GM18502 (cell line): ENCODE results near the gene ZNF30.
"Not testable (repeated sequence)": the region's sequence is repeated elsewhere in the genome, so short reads cannot be mapped to it uniquely, and the experiment has no call there.

Source experiments
- ATAC-seq: cut with Tn5 transposase; IDR thresholded peaks from one replicate; pipeline ENCODE4 v1.9.1; 2021; ENCODE audit warnings: mild to moderate bottlenecking; ENCODE audit not compliant: unreplicated experiment, poor library complexity

The ZNF30 gene

GRCh38 chr19:34984287-34984686 lies 57.6 kb downstream of the ZNF30 start:
- ATAC-seq, result no peak

DNA sequence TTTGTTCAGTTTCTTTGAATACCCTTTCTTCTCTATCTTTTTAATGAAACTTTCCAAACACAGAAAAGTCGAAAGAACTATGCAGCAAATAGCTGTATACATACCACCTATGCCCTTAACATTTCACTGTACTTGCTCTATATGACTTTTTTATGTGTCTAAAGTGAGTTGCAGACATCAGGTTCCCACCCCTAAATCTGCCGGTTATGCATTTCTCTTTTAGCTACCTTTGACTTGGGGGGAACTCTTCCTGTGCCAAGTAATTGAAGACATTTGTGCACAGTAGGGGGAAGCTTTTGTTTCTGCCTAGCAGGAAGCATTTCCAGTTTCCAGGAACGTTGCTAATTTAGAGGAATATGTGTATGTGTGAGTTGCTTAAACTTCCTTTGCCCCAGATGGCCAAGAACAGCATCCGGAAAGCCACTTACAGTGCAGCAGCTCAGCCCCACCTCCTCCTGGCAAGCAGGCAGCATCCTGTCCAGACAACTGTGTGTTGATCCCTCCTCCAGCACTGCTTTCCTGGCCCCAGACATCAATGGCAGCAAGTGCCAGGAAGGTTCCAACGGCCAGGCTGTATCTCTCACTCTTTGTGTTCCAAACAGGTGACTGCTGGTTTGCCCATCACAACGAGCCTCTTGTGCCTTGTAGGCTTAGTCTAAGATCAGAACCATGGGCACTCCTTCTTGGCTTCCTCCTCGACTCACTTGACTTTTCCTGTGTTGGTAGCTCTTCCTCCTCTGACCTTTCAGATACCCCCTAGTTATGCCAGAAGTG lies 58.7 kb downstream of the ZNF30 start:
- no peak for ATAC-seq

- ATAC-seq, result no peak
Observed at GRCh38 chr19:34988119-34988518, 61.4 kb downstream of the ZNF30 start.

- ATAC-seq, result no peak
Observed at GRCh38 chr19:34989298-34989697, 62.6 kb downstream of the ZNF30 start.

- ATAC-seq, result no peak
Observed at GRCh38 chr19:34990578-34991192, 64.0 kb downstream of the ZNF30 start.

DNA sequence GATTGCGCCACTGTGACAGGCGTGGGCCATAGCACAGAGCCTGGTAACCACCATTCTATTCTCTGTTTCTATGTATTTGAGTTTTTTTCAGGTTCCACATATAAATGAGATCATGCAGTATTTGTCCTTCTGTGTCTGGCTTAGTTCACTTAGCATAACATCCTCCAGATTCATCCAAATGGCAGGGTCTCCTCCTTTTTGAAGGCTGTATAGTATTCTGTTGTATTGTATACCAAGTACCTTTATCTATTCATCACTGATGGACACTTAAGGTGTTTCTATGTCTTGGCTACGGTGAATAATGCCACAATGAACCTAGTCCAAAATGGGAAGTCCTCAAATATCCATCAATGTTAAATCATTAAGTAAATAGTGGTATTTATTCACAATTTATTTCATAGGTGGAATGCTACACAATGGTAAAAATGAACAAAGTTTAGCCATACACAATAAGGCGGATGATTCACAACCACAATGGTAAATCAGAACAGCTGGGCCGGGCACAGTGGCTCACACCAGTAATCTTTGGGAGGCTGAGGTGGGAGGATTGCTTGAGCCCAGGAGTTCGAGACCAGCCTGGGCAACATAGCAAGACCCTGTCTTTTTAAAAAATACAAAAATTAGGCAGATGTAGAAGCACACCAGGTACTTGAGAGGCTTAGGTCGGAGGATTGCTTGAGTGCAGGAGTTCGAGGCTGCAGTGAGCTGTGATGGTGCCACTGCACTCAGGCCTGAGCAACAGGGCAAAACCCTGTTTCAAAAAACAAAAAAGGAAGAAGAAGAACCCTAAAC lies 65.0 kb downstream of the ZNF30 start:
- no peak for ATAC-seq

DNA sequence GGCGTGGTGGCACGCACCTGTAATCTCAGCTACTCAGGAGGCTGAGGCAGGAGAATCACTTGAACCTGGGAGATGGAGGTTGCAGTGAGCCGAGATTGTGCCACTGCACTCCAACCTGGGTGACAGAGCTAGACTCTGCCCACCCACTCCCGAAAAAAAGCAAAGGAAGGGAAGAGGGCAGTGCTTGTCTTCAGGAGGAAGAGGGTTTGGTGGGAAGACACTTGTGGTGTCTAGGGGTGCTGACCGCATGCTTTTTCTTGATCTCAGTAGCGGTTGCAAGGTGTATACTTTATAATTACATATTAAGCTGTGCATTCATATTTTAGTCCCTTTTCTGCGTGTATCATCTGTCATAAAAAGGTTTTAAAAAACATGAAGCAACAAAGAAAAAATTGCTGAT lies 65.9 kb downstream of the ZNF30 start:
- ATAC-seq, result not testable (repeated sequence)

DNA sequence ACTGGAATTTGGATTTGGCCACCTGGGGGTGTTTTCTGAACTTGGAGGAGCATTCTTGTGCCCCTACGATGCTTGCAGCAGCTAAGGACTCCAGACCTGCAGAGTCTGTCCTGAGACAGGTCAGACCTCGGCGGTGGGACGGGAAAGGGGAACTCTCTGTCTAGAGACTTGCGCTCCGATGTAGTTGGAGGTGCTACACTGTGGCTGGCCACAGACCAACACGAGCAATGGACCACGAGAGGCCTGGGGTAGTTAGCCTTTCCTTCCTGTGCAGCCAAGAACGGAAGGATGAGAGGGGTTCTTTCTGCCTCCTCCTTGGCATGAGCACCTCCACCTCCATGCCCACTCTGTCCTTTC lies 67.6 kb downstream of the ZNF30 start:
- ATAC-seq, result no peak
